Right kidney (tissue), 1 donor: Measurements from ENCODE around the gene DMAC2L.
"Not testable (repeated sequence)": the region's sequence is repeated elsewhere in the genome, so short reads cannot be mapped to it uniquely, and the experiment has no call there.

Experiments
- DNase-seq: peaks from one replicate; pipeline ENCODE4 v3.0.0-alpha.2; 2016

DMAC2L gene

GRCh38 chr14:50355692-50356091 lies 43.6 kb downstream of the DMAC2L start:
- no peak for DNase-seq

- not testable (repeated sequence) for DNase-seq
These were observed 44.2 kb downstream of the DMAC2L start for GRCh38 chr14:50356283-50356682.

GRCh38 chr14:50357124-50357523 lies 45.0 kb downstream of the DMAC2L start:
- no peak for DNase-seq

- DNase-seq, result no peak
These were observed 45.8 kb downstream of the DMAC2L start for GRCh38 chr14:50357753-50358395.

GRCh38 chr14:50359631-50360030 lies 47.5 kb downstream of the DMAC2L start:
- DNase-seq, result no peak

- DNase-seq, result no peak
These were observed 48.0 kb downstream of the DMAC2L start for GRCh38 chr14:50360093-50360492.

GRCh38 chr14:50360851-50361250 lies 48.7 kb downstream of the DMAC2L start:
- DNase-seq, result no peak

GRCh38 chr14:50361473-50362403 lies 49.6 kb downstream of the DMAC2L start:
- not testable (repeated sequence) for DNase-seq

- no peak for DNase-seq
These were observed 50.9 kb downstream of the DMAC2L start for GRCh38 chr14:50362764-50363713.

- no peak for DNase-seq
These were observed 51.6 kb downstream of the DMAC2L start for GRCh38 chr14:50363714-50364111.

GRCh38 chr14:50364792-50365191 lies 52.7 kb downstream of the DMAC2L start:
- no peak for DNase-seq

GRCh38 chr14:50365572-50365971 lies 53.4 kb downstream of the DMAC2L start:
- not testable (repeated sequence) for DNase-seq

- DNase-seq, result no peak
These were observed 54.0 kb downstream of the DMAC2L start for GRCh38 chr14:50366115-50366514.

GRCh38 chr14:50366589-50366988 lies 54.5 kb downstream of the DMAC2L start:
- no peak for DNase-seq

GRCh38 chr14:50371546-50371945 lies 59.4 kb downstream of the DMAC2L start:
- no peak for DNase-seq

GRCh38 chr14:50373959-50374358 lies 61.8 kb downstream of the DMAC2L start:
- no peak for DNase-seq

GRCh38 chr14:50375760-50376159 lies 63.6 kb downstream of the DMAC2L start:
- DNase-seq, result no peak
